ENCODE results near the gene HPCAL1.

DNA sequence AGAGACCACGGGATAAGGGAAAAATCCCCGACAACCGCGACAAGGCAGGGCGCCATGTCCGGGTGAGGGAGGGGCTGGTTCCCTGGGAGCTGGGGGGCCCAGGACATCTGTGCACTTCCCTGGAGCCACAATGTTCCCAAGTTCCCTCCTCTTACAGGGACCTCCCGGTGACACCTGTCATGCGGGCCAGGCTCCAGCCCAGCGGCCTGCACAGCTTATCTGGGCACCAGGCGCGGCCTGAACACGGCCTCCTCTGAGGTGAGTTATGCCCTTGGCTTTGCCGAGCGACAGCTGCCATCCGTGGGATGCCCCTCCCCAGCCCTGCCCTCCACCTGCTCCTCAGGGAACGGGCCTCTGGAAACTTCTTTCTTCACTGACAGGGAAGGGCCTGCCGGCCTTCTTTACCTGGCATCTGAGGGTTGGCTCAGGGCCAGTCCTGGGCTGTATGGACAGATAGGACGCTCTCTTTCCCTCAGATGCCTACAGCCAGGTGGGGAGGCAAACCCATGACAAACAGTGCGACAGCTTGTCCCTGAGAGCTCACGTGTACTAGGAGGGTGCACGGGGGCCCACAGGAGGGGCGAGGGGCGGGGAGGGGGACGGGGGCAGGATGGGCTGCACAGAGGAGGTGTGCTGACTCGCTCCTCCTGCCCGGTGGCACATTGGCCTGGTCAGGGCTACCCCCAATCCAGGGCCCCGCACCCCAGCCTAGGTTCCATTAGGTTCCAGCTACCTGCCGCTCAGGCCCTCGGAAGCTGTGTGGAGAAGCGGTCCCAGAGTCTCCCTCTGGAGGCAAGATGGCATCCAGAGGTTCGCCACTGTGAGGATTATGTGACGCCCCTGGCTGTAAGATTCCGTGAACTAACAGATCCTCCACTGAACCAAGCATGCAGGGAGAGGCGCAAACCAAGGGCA is 34.9 kb upstream of the HPCAL1 start:
- TF ChIP-seq TAF1 (IDR thresholded peaks at IDR 0.05; ENCODE audit: low read depth, low read length) = no peak
- TF ChIP-seq POLR2A (IDR thresholded peaks at IDR 0.05; ENCODE audit: low read depth, low read length) = no peak
- no peak for TF ChIP-seq POLR2AphosphoS5 (IDR thresholded peaks at IDR 0.05; ENCODE audit: low read depth, low read length)
- TF ChIP-seq SPI1 (IDR thresholded peaks at IDR 0.05; ENCODE audit: low read depth, low read length) = no peak
- TF ChIP-seq POU2F2 (IDR thresholded peaks at IDR 0.05; ENCODE audit: low read depth, low read length) = no peak

Measured in GM12891 (cell line).